Adrenal gland (tissue), 12 donors: Measurements from ENCODE around the gene MAP3K7. TPM values are rescaled to one million over a fixed set of nuclear protein-coding genes. Genes with fewer than 3 reads are reported as not detected.
A peak's percentile ranks its signal among the peaks of the same experiment; 100 is the strongest.

ENCODE experiments used
- DNase-seq, 7 donors: peaks; one replicate each; pipeline ENCODE4 v3.0.0-alpha.2; 2019 to 2020
- H3K27ac ChIP-seq, 5 donors: fragments of 200-600 bp; sonication (generic) in 4 of 5; 1 replicate in 3 of 5; 2 replicates in 2 of 5; pipeline versions ENCODE4 v1.5.1 to v1.8.0; 2016 to 2020; ENCODE audit warnings: mild to moderate bottlenecking in 1 of 5
- H3K27me3 ChIP-seq: fragments of 200-600 bp; 2 replicates; pipeline ENCODE4 v1.8.0; 2021
- H3K36me3 ChIP-seq, 2 donors: fragments of 200-600 bp; replicated peaks in 1 of 2; 1 replicate in 1 of 2; 2 replicates in 1 of 2; pipeline versions ENCODE4 v1.5.1 to v1.8.0; 2018 to 2022
- H3K4me1 ChIP-seq, 2 donors: fragments of 200-600 bp; replicated peaks in 1 of 2; 1 replicate in 1 of 2; 2 replicates in 1 of 2; pipeline versions ENCODE4 v1.5.1 to v1.8.0; 2018 to 2021
- H3K4me3 ChIP-seq, 4 donors: fragments of 200-600 bp; sonication (generic) in 3 of 4; one replicate each; pipeline ENCODE4 v1.5.1; 2016 to 2018
- H3K9me3 ChIP-seq, 3 donors: fragments of 200-600 bp; sonication (generic) in 1 of 3; replicated peaks in 1 of 3; 1 replicate in 2 of 3; 2 replicates in 1 of 3; pipeline versions ENCODE4 v1.5.1 to v1.8.0; 2016 to 2021
- CTCF ChIP-seq, 6 experiments: fragments of 450-650 bp in 4 of 6; fragments of 200-600 bp in 2 of 6; sonication (generic) in 1 of 6; IDR thresholded peaks; 1 replicate in 5 of 6; 2 replicates in 1 of 6; pipeline versions ENCODE4 v1.5.1 to v1.8.0; 2016 to 2021; ENCODE audit warnings: antibody characterized with exemption in 6 of 6, mild to moderate bottlenecking in 2 of 6, moderate library complexity in 1 of 6
- POLR2A ChIP-seq, 2 donors: fragments of 450-650 bp; IDR thresholded peaks; one replicate each; pipeline ENCODE4 v1.6.1; 2017; ENCODE audit warnings: antibody characterized with exemption in 2 of 2, mild to moderate bottlenecking in 2 of 2, moderate library complexity in 1 of 2
- WGBS, 4 donors: extraction: QIAGEN DNeasy Blood & Tissue Kit in 2 of 4; methylation state at CpG; one replicate each; pipeline versions ENCODE4 v1.1.5 to v1.1.7; 2013 to 2017; 5-methylcytosine and 5-hydroxymethylcytosine counted together
- intact Hi-C, 2 donors: fragments of 100-400 bp; cut with DNase I; formaldehyde crosslinking; loops; one replicate each; pipeline versions ENCODE4 v1.14.1 to v1.15.0; 2022 to 2023
- polyA plus RNA-seq, 3 donors: library from polyadenylated mRNA; stranded (reverse); fragments of 200-250 nt in 2 of 3; fragments of 350-450 nt in 1 of 3; fragmentation: Illumina TruSeq in 1 of 3; extraction: RNeasy Lipid Tissue Mini Kit (QIAGEN cat#74804) in 1 of 3; gene quantifications; one replicate each; pipeline ENCODE4 v1.2.3, GENCODE V29; 2013 to 2014
- total RNA-seq, 9 donors: library from RNA; depleted of rRNA in 4 of 9; stranded (reverse); fragments of >200 nt in 4 of 9; fragments of 120-200 nt in 1 of 9; fragmentation: NEBNext Ultra II Directional in 1 of 9; extraction: Animal tissue kit (Norgen Biotek cat#: 25700) in 1 of 9; gene quantifications; one replicate each; pipeline versions ENCODE4 v1.1.0 to v1.2.4, GENCODE V29; 2013 to 2023
- donor health status: healthy with polysubstance abuse.
- donor health status: Bipolar disorder and iron deficiency.
- donor health status: DM: yes; HTN: yes; CAD: no.
- donor health status: DM: no; HTN: no; CAD: no.
- donor health status: DM: no; HTN: no; CAD: no.
- donor health status: DM: yes; HTN: yes; CAD: no.

The MAP3K7 gene
- total and polyA plus RNA-seq, 12 donors: 14.4 to 35.1 (median 21.1) TPM

GRCh38 chr6:90578894-90579549 lies 7.8 kb downstream of the MAP3K7 start:
- no peaks in the 10 kb centered on the region for H3K9me3 ChIP-seq
- TF ChIP-seq POLR2A (IDR thresholded peaks at IDR 0.05) (no peak), CTCF (IDR thresholded peaks at IDR 0.05) (no peak)
- peaks cover 7 to 21% of the 10 kb centered on the region in 2 donors for H3K4me1 ChIP-seq
- H3K36me3 ChIP-seq: no peaks in the 10 kb centered on the region
- 88 to 95% (median 90%) methylated on average over 1 of the region's 1 CpG for WGBS, 4 donors
- DNase-seq: no peak
- no peak overlapping the region for H3K4me3 ChIP-seq
- no peak overlapping the region for H3K27ac ChIP-seq
- intact Hi-C loops: no loop called here
- no peaks in the 10 kb centered on the region for H3K27me3 ChIP-seq

GRCh38 chr6:90575267-90575666 lies 11.6 kb downstream of the MAP3K7 start:
- intact Hi-C loops: no loop called here
- 80 to 85% (median 82%) methylated on average over 3 of the region's 3 CpGs for WGBS, 4 donors
- no peak overlapping the region for H3K27ac ChIP-seq
- H3K4me1 ChIP-seq: peaks cover 4 to 7% of the 10 kb centered on the region in 2 donors
- H3K36me3 ChIP-seq: no peaks in the 10 kb centered on the region
- no peaks in the 10 kb centered on the region for H3K9me3 ChIP-seq
- H3K27me3 ChIP-seq: no peaks in the 10 kb centered on the region
- no peak for DNase-seq
- no peak for TF ChIP-seq POLR2A (IDR thresholded peaks at IDR 0.05)
- TF ChIP-seq CTCF (IDR thresholded peaks at IDR 0.05): no peak
- H3K4me3 ChIP-seq: no peak overlapping the region

GRCh38 chr6:90574610-90575009 lies 12.3 kb downstream of the MAP3K7 start:
- intact Hi-C loops: no loop called here
- no peaks in the 10 kb centered on the region for H3K36me3 ChIP-seq
- WGBS, 4 donors: 49 to 53% (median 51%) methylated on average over 2 of the region's 2 CpGs

GRCh38 chr6:90573624-90574023 lies 13.2 kb downstream of the MAP3K7 start:
- Histone ChIP-seq H3K4me3 (no peak overlapping the region), H3K4me1 (peaks cover 3 to 4% of the 10 kb centered on the region in 2 donors), H3K27me3 (no peaks in the 10 kb centered on the region), H3K9me3 (no peaks in the 10 kb centered on the region), H3K36me3 (no peaks in the 10 kb centered on the region), H3K27ac (no peak overlapping the region)
- TF ChIP-seq POLR2A (IDR thresholded peaks at IDR 0.05) (no peak), CTCF (IDR thresholded peaks at IDR 0.05) (no peak)
- WGBS, 4 donors: 63 to 85% (median 78%) methylated on average over 1 of the region's 1 CpG
- no peak for DNase-seq
- intact Hi-C loops: no loop called here

More at GRCh38 chr6:90574610-90575009, 12.3 kb downstream of the MAP3K7 start:
- no peak overlapping the region for H3K4me3 ChIP-seq
- DNase-seq: no peak
- no peaks in the 10 kb centered on the region for H3K27me3 ChIP-seq
- TF ChIP-seq POLR2A (IDR thresholded peaks at IDR 0.05) (no peak), CTCF (IDR thresholded peaks at IDR 0.05) (peak in 1 of 6 experiments; percentile 7)
- no peak overlapping the region for H3K27ac ChIP-seq
- H3K9me3 ChIP-seq: no peaks in the 10 kb centered on the region
- H3K4me1 ChIP-seq: peaks cover 4 to 7% of the 10 kb centered on the region in 2 donors
